K562 (cell line): ENCODE measurements around the gene FAM161B. TPM values are rescaled to one million over a fixed set of nuclear protein-coding genes. Genes with fewer than 3 reads are reported as not detected.

ENCODE experiments used
- ATAC-seq: fragments of 200-7000 bp; cut with Tn5 transposase; 3 replicates; pipeline ENCODE4 v1.9.1; 2020; ENCODE audit warnings: moderate library complexity
- BruUV-seq: library from RNA; stranded (reverse); fragments of 400-500 nt; replicated peaks from 2 replicates; lab custom pipeline; 2021; lab: Mats Ljungman, UMichigan
- CTCF ChIA-PET: fragments of 300-600 bp; formaldehyde crosslinking; extraction: SDS; loops from one replicate; lab custom pipeline; 2021; ENCODE audit warnings: low intra/inter-chr PET ratio; lab: Yijun Ruan, JAX
- POLR2A ChIA-PET: fragments of 300-600, 350-650 bp; sonication (Branson Sonifier 250); formaldehyde crosslinking; extraction: SDS; loops from one replicate; lab custom pipeline; 2021; ENCODE audit warnings: antibody characterized with exemption, inconsistent platforms; lab: Yijun Ruan, JAX
- DNase-seq, 4 experiments: peaks; one replicate each; pipeline versions ENCODE4 v3.0.0 to v3.0.0-alpha.2; 2011 to 2018; ENCODE audit warnings: low spot score in 3 of 4, mixed read lengths in 3 of 4; ENCODE audit errors: extremely low read depth in 1 of 4
- FAIRE-seq: peaks from 2 replicates; lab custom pipeline; 2011; peaks lifted over from hg19 to GRCh38; lab: Jason Lieb, UNC
- H2AFZ ChIP-seq: 2 replicates; pipeline ENCODE4 v1.6.0; 2011; ENCODE audit warnings: low read depth, low read length, control low read depth, inconsistent platforms
- H3K27ac ChIP-seq: fragments of 200-600 bp; 3 replicates; pipeline ENCODE4 v1.8.0; 2011; ENCODE audit warnings: low read depth, mild to moderate bottlenecking, control low read depth, inconsistent platforms, low read length, moderate library complexity, mixed read lengths; ENCODE audit errors: extremely low read depth
- H3K27me3 ChIP-seq, 2 experiments: fragments of 300-600 bp in 1 of 2; 2 replicates in 1 of 2; 3 replicates in 1 of 2; pipeline versions ENCODE4 v1.6.0 to v1.8.0; 2011; ENCODE audit warnings: inconsistent platforms in 2 of 2, low read length in 2 of 2, mild to moderate bottlenecking in 1 of 2, mixed read lengths in 1 of 2, moderate library complexity in 1 of 2; ENCODE audit not compliant: control insufficient read depth in 2 of 2, insufficient read depth in 2 of 2
- H3K36me3 ChIP-seq: fragments of 300-600 bp; 3 replicates; pipeline ENCODE4 v1.8.0; 2011; ENCODE audit warnings: mild to moderate bottlenecking, low read length, inconsistent platforms; ENCODE audit not compliant: control insufficient read depth, insufficient read depth
- H3K4me1 ChIP-seq, 2 experiments: fragments of 200-600 bp in 1 of 2; replicated peaks in 1 of 2; 2 replicates in 1 of 2; 3 replicates in 1 of 2; pipeline versions ENCODE4 v1.5.1 to v1.8.0; 2011; ENCODE audit warnings: inconsistent platforms in 2 of 2, low read length in 2 of 2, mild to moderate bottlenecking in 1 of 2, mixed read lengths in 1 of 2, moderate library complexity in 1 of 2; ENCODE audit not compliant: control insufficient read depth in 2 of 2, insufficient read depth in 2 of 2
- H3K4me2 ChIP-seq: 2 replicates; pipeline ENCODE4 v1.6.1; 2011; ENCODE audit warnings: low read length, control low read depth, inconsistent platforms, mixed read lengths; ENCODE audit not compliant: insufficient read depth
- H3K4me3 ChIP-seq: fragments of 200-600 bp; sonication (generic), shearing (Covaris generic); 2 replicates; pipeline ENCODE4 v1.5.1; 2016; ENCODE audit warnings: control low read depth, inconsistent platforms
- H3K79me2 ChIP-seq: fragments of 200-600 bp; 3 replicates; pipeline ENCODE4 v1.8.0; 2011; ENCODE audit warnings: low read length, inconsistent platforms; ENCODE audit not compliant: control insufficient read depth, insufficient read depth
- H3K9ac ChIP-seq, 2 experiments: 2 replicates each; pipeline versions ENCODE4 v1.6.0 to v1.6.1; 2011; ENCODE audit warnings: low read depth in 2 of 2, low read length in 2 of 2, control low read depth in 1 of 2, inconsistent platforms in 1 of 2, mild to moderate bottlenecking in 1 of 2, mixed read lengths in 1 of 2; ENCODE audit not compliant: insufficient read depth in 1 of 2
- H3K9me1 ChIP-seq: one replicate; pipeline ENCODE4 v1.6.0; 2011; ENCODE audit warnings: inconsistent platforms, mild to moderate bottlenecking, low read length, moderate library complexity; ENCODE audit not compliant: control insufficient read depth, insufficient read depth
- H3K9me3 ChIP-seq: replicated peaks from 2 replicates; pipeline ENCODE4 v1.5.1; 2011; ENCODE audit warnings: low read depth, low read length, inconsistent platforms; ENCODE audit not compliant: control insufficient read depth, insufficient read depth
- H4K20me1 ChIP-seq: replicated peaks from 2 replicates; pipeline ENCODE4 v1.6.1; 2011; ENCODE audit warnings: low read length, inconsistent platforms, mixed read lengths; ENCODE audit not compliant: control insufficient read depth, insufficient read depth
- CHD2 ChIP-seq: IDR thresholded peaks from 2 replicates; pipeline ENCODE4 v1.6.1; 2011; ENCODE audit warnings: low read depth, low read length
- KLF16 ChIP-seq: IDR thresholded peaks from 2 replicates; pipeline ENCODE4 v1.6.1; 2016; ENCODE audit warnings: antibody characterized with exemption
- MXI1 ChIP-seq: IDR thresholded peaks from 2 replicates; pipeline ENCODE4 v1.6.1; 2011; ENCODE audit warnings: low read depth, mild to moderate bottlenecking, improper control_type of control experiment, low read length
- ZNF23 ChIP-seq: fragments of 250-450 bp; sonication (Bioruptor Pico); IDR thresholded peaks from 2 replicates; pipeline ENCODE4 v1.4.0; 2020; ENCODE audit warnings: mild to moderate bottlenecking
- ZNF347 ChIP-seq: fragments of 450-650 bp; formaldehyde crosslinking; IDR thresholded peaks from 2 replicates; pipeline ENCODE4 v1.4.0; 2020; ENCODE audit warnings: low read depth, mild to moderate bottlenecking, moderate library complexity
- WGBS: fragments of 100-300 bp; shearing (Covaris generic); methylation state at CpG from one replicate; pipeline ENCODE4 v1.1.6; 2016; ENCODE audit warnings: low coverage, mixed read lengths; ENCODE audit not compliant: insufficient coverage; ENCODE audit errors: missing lambda C conversion rate; 5-methylcytosine and 5-hydroxymethylcytosine counted together
- in situ Hi-C: fragments of 300-500 bp; cut with MboI; formaldehyde crosslinking; loops from 4 replicates; pipeline ENCODE4 v1.15.0; 2018; ENCODE audit warnings: inconsistent platforms, mixed read lengths
- intact Hi-C: fragments of 100-400 bp; cut with micrococcal nuclease; formaldehyde crosslinking; loops from 2 replicates; pipeline ENCODE4 v1.14.2; 2022
- polyA plus RNA-seq, 8 experiments: library from polyadenylated mRNA; depleted of rRNA in 4 of 8; stranded (reverse) in 5 of 8; unstranded in 3 of 8; fragments of >200 nt; fragmentation: Nextera tagmentation in 2 of 8; fragmentation: Illumina TruSeq in 1 of 8; extraction: Ambion mirVana in 2 of 8; extraction: Trizol in 1 of 8; gene quantifications; 2 replicates each; pipeline versions ENCODE4 v1.2.1 to v1.2.3, GENCODE V29; 2011 to 2014; ENCODE audit warnings: inconsistent platforms in 1 of 8, missing spikeins in 1 of 8
- total RNA-seq, 7 experiments: library from RNA; depleted of rRNA in 6 of 7; stranded (reverse); fragments of >200 nt in 6 of 7; fragmentation: Illumina TruSeq in 2 of 7; extraction: Trizol in 2 of 7; gene quantifications; 2 replicates each; pipeline versions ENCODE4 v1.2.1 to v1.2.3, GENCODE V29; 2011 to 2021; ENCODE audit warnings: low replicate concordance in 1 of 7
- TF ChIP-seq, protein P1 (sequence below): sonication (generic); formaldehyde crosslinking; IDR thresholded peaks from 2 replicates; pipeline ENCODE4 v1.8.0; 2022; ENCODE audit warnings: mild to moderate bottlenecking, missing genetic modification reagents
- TF ChIP-seq, protein P2 (sequence below): fragments of 450-650 bp; IDR thresholded peaks from 2 replicates; pipeline ENCODE4 v1.6.1; 2016; ENCODE audit warnings: mild to moderate bottlenecking, moderate library complexity
- TF ChIP-seq, protein P3 (sequence below): fragments of 450-650 bp; IDR thresholded peaks from 2 replicates; pipeline ENCODE4 v1.6.1; 2016; ENCODE audit warnings: missing biosample characterization, missing genetic modification characterization

FAM161B gene
- total and polyA plus RNA-seq, 9 of the 15 experiments (the other 6 are each of a cell fraction or from before 2014, with no cell fraction given) = 0.15 to 1.3 (median 0.84) TPM

DNA sequence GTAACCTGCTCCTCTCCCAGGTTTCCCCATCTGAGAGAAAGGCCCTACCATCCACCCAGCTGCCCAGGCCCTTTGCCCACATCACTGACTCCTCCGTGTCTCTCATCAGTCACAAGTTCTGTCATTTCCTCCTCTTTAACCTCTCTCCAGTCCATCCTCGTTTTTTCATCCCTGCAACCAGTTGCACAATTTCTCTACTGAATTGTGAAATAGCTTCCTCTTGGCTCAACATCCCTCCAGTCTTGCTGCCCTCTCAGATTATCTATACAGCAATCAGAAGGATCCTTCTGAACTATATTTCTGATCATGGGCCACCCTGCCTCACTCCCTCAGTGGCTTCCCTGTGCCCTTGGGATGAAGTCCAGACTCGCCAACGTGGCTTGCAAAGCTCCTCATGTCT, 6.8 kb downstream of the FAM161B start:
- Histone ChIP-seq H2AFZ (no peak overlapping the region), H3K9ac (no peak overlapping the region), H3K79me2 (no peaks in the 10 kb centered on the region), H3K27me3 (no peaks in the 10 kb centered on the region), H4K20me1 (no peaks in the 10 kb centered on the region), H3K36me3 (no peaks in the 10 kb centered on the region), H3K4me2 (no peak overlapping the region), H3K4me3 (no peak overlapping the region), H3K9me1 (no peaks in the 10 kb centered on the region), H3K27ac (no peak overlapping the region), H3K9me3 (no peaks in the 10 kb centered on the region), H3K4me1 (peaks cover 0 to 10% of the 10 kb centered on the region in 2 experiments; a peak in 3 of 5 replicates)
- DNase-seq = no peak
- ChIA-PET CTCF (no interaction called here), POLR2A (interaction anchor here (0.7 to 1.1 kb wide), 2 partner anchors 90 to 930 kb away, joined by 3 read pairs; no protein-coding TSS in a partner anchor)
- intact Hi-C loops (loop anchor here (10.0 kb wide), 1 partner anchor 108 kb away; no protein-coding TSS in a partner anchor), in situ Hi-C loops (no loop called here)
- FAIRE-seq = no peak
- no peak for ATAC-seq
- no TSS peak for BruUV-seq
- 28% methylated on average over 3 of the region's 4 CpGs for WGBS
- TF ChIP-seq, protein P1, sequence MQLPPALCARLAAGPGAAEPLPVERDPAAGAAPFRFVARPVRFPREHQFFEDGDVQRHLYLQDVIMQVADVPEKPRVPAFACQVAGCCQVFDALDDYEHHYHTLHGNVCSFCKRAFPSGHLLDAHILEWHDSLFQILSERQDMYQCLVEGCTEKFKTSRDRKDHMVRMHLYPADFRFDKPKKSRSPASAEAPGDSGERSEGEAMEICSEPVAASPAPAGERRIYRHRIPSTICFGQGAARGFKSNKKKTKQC = no peak
- TF ChIP-seq KLF16 (no peak), ZNF347 (CRISPR knock-in tag) (no peak), CHD2 (no peak), ZNF23 (CRISPR knock-in tag) (no peak), MXI1 (no peak)
- TF ChIP-seq, protein P2, sequence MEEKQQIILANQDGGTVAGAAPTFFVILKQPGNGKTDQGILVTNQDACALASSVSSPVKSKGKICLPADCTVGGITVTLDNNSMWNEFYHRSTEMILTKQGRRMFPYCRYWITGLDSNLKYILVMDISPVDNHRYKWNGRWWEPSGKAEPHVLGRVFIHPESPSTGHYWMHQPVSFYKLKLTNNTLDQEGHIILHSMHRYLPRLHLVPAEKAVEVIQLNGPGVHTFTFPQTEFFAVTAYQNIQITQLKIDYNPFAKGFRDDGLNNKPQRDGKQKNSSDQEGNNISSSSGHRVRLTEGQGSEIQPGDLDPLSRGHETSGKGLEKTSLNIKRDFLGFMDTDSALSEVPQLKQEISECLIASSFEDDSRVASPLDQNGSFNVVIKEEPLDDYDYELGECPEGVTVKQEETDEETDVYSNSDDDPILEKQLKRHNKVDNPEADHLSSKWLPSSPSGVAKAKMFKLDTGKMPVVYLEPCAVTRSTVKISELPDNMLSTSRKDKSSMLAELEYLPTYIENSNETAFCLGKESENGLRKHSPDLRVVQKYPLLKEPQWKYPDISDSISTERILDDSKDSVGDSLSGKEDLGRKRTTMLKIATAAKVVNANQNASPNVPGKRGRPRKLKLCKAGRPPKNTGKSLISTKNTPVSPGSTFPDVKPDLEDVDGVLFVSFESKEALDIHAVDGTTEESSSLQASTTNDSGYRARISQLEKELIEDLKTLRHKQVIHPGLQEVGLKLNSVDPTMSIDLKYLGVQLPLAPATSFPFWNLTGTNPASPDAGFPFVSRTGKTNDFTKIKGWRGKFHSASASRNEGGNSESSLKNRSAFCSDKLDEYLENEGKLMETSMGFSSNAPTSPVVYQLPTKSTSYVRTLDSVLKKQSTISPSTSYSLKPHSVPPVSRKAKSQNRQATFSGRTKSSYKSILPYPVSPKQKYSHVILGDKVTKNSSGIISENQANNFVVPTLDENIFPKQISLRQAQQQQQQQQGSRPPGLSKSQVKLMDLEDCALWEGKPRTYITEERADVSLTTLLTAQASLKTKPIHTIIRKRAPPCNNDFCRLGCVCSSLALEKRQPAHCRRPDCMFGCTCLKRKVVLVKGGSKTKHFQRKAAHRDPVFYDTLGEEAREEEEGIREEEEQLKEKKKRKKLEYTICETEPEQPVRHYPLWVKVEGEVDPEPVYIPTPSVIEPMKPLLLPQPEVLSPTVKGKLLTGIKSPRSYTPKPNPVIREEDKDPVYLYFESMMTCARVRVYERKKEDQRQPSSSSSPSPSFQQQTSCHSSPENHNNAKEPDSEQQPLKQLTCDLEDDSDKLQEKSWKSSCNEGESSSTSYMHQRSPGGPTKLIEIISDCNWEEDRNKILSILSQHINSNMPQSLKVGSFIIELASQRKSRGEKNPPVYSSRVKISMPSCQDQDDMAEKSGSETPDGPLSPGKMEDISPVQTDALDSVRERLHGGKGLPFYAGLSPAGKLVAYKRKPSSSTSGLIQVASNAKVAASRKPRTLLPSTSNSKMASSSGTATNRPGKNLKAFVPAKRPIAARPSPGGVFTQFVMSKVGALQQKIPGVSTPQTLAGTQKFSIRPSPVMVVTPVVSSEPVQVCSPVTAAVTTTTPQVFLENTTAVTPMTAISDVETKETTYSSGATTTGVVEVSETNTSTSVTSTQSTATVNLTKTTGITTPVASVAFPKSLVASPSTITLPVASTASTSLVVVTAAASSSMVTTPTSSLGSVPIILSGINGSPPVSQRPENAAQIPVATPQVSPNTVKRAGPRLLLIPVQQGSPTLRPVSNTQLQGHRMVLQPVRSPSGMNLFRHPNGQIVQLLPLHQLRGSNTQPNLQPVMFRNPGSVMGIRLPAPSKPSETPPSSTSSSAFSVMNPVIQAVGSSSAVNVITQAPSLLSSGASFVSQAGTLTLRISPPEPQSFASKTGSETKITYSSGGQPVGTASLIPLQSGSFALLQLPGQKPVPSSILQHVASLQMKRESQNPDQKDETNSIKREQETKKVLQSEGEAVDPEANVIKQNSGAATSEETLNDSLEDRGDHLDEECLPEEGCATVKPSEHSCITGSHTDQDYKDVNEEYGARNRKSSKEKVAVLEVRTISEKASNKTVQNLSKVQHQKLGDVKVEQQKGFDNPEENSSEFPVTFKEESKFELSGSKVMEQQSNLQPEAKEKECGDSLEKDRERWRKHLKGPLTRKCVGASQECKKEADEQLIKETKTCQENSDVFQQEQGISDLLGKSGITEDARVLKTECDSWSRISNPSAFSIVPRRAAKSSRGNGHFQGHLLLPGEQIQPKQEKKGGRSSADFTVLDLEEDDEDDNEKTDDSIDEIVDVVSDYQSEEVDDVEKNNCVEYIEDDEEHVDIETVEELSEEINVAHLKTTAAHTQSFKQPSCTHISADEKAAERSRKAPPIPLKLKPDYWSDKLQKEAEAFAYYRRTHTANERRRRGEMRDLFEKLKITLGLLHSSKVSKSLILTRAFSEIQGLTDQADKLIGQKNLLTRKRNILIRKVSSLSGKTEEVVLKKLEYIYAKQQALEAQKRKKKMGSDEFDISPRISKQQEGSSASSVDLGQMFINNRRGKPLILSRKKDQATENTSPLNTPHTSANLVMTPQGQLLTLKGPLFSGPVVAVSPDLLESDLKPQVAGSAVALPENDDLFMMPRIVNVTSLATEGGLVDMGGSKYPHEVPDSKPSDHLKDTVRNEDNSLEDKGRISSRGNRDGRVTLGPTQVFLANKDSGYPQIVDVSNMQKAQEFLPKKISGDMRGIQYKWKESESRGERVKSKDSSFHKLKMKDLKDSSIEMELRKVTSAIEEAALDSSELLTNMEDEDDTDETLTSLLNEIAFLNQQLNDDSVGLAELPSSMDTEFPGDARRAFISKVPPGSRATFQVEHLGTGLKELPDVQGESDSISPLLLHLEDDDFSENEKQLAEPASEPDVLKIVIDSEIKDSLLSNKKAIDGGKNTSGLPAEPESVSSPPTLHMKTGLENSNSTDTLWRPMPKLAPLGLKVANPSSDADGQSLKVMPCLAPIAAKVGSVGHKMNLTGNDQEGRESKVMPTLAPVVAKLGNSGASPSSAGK = no peak
- TF ChIP-seq, protein P3, sequence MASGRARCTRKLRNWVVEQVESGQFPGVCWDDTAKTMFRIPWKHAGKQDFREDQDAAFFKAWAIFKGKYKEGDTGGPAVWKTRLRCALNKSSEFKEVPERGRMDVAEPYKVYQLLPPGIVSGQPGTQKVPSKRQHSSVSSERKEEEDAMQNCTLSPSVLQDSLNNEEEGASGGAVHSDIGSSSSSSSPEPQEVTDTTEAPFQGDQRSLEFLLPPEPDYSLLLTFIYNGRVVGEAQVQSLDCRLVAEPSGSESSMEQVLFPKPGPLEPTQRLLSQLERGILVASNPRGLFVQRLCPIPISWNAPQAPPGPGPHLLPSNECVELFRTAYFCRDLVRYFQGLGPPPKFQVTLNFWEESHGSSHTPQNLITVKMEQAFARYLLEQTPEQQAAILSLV (tag) = peak; percentile 88
